WTC11 (cell line): ENCODE results near the gene POLD4. TPM values are rescaled to one million over a fixed set of nuclear protein-coding genes. Genes with fewer than 3 reads are reported as not detected.

Experiments used
- ATAC-seq: fragments of 200-7000 bp; cut with Tn5 transposase; 2 replicates; pipeline ENCODE4 v1.10.0; 2021; ENCODE audit warnings: mild to moderate bottlenecking, moderate library complexity
- CTCF ChIA-PET: fragments of 300-600 bp; sonication (Branson Sonifier 250); formaldehyde crosslinking; loops from one replicate; lab custom pipeline; 2021; ENCODE audit warnings: antibody characterized with exemption; lab: Charles Lee
- POLR2A ChIA-PET: fragments of 350-600 bp; sonication (Branson Sonifier 250); formaldehyde crosslinking; loops from one replicate; lab custom pipeline; 2021; ENCODE audit warnings: antibody characterized with exemption; lab: Charles Lee
- DNase-seq: peaks from one replicate; pipeline ENCODE4 v3.0.0; 2021; ENCODE audit warnings: low spot score
- H3K27ac Mint-ChIP-seq: 2 replicates; pipeline ENCODE4 v1.8.0; 2021; ENCODE audit warnings: mixed read lengths
- H3K27me3 Mint-ChIP-seq: 2 replicates; pipeline ENCODE4 v1.8.0; 2021; ENCODE audit warnings: low read depth, mild to moderate bottlenecking, moderate library complexity, mixed read lengths
- H3K36me3 Mint-ChIP-seq: 2 replicates; pipeline ENCODE4 v1.8.0; 2021; ENCODE audit warnings: mixed read lengths
- H3K4me1 Mint-ChIP-seq: 2 replicates; pipeline ENCODE4 v1.8.0; 2022; ENCODE audit warnings: mixed read lengths
- H3K4me3 Mint-ChIP-seq: 2 replicates; pipeline ENCODE4 v1.8.0; 2021; ENCODE audit warnings: mild to moderate bottlenecking, moderate library complexity, mixed read lengths
- H3K9me3 Mint-ChIP-seq: 2 replicates; pipeline ENCODE4 v1.8.0; 2021; ENCODE audit warnings: mixed read lengths
- CREM ChIP-seq: sonication (generic); formaldehyde crosslinking; IDR thresholded peaks from 2 replicates; pipeline ENCODE4 v1.8.1; 2022; ENCODE audit warnings: mild to moderate bottlenecking, missing genetic modification reagents, moderate library complexity
- FOXP1 ChIP-seq: sonication (generic); formaldehyde crosslinking; IDR thresholded peaks from 2 replicates; pipeline ENCODE4 v1.8.0; 2022; ENCODE audit warnings: missing genetic modification reagents, mild to moderate bottlenecking, moderate library complexity, borderline replicate concordance
- GRHL2 ChIP-seq: fragments of 250-450 bp; sonication (Bioruptor Pico); IDR thresholded peaks from 2 replicates; pipeline ENCODE4 v1.8.0; 2022; ENCODE audit warnings: mild to moderate bottlenecking, moderate library complexity; ENCODE audit not compliant: insufficient replicate concordance, severe bottlenecking
- SMAD4 ChIP-seq: sonication (generic); formaldehyde crosslinking; IDR thresholded peaks from 2 replicates; pipeline ENCODE4 v1.8.0; 2022; ENCODE audit warnings: mild to moderate bottlenecking, missing genetic modification reagents
- TEAD4 ChIP-seq: sonication (generic); formaldehyde crosslinking; IDR thresholded peaks from 2 replicates; pipeline ENCODE4 v1.8.0; 2022; ENCODE audit warnings: mild to moderate bottlenecking, missing genetic modification reagents
- ZNF138 ChIP-seq: sonication (generic); formaldehyde crosslinking; conservative IDR thresholded peaks from 2 replicates; pipeline ENCODE4 v1.8.1; 2022; ENCODE audit warnings: mild to moderate bottlenecking, moderate library complexity, missing genetic modification reagents
- ZNF232 ChIP-seq: sonication (generic); formaldehyde crosslinking; IDR thresholded peaks from 2 replicates; pipeline ENCODE4 v1.8.0; 2022; ENCODE audit warnings: mild to moderate bottlenecking, missing genetic modification reagents
- total RNA-seq: library from RNA; stranded (reverse); gene quantifications from 3 replicates; pipeline ENCODE4 v1.2.3, GENCODE V29; 2021
- TF ChIP-seq, protein P1 (sequence below): sonication (generic); formaldehyde crosslinking; IDR thresholded peaks from 2 replicates; pipeline ENCODE4 v1.8.0; 2022; ENCODE audit warnings: mild to moderate bottlenecking, missing genetic modification reagents
- TF ChIP-seq, protein P2 (sequence below): fragments of 250-450 bp; sonication (Bioruptor Pico); conservative IDR thresholded peaks from 2 replicates; pipeline ENCODE4 v1.9.0; 2021; ENCODE audit warnings: mild to moderate bottlenecking
- TF ChIP-seq, protein P3 (sequence below): fragments of 250-450 bp; sonication (Bioruptor Pico); IDR thresholded peaks from 2 replicates; pipeline ENCODE4 v1.8.0; 2021; ENCODE audit warnings: mild to moderate bottlenecking
- TF ChIP-seq, protein P4 (sequence below): fragments of 250-450 bp; sonication (Bioruptor Pico); IDR thresholded peaks from 2 replicates; pipeline ENCODE4 v1.9.0; 2021; ENCODE audit warnings: mild to moderate bottlenecking, borderline replicate concordance
- TF ChIP-seq, protein P5 (sequence below): sonication (generic); formaldehyde crosslinking; IDR thresholded peaks from 2 replicates; pipeline ENCODE4 v1.8.1; 2023; ENCODE audit warnings: mild to moderate bottlenecking, moderate library complexity, missing genetic modification reagents
- TF ChIP-seq, protein P6 (sequence below): sonication (generic); formaldehyde crosslinking; IDR thresholded peaks from 2 replicates; pipeline ENCODE4 v1.8.0; 2023; ENCODE audit warnings: mild to moderate bottlenecking, missing genetic modification reagents

Gene POLD4
- total RNA-seq, 1 experiment from 2014 or later: 30.3 TPM

DNA sequence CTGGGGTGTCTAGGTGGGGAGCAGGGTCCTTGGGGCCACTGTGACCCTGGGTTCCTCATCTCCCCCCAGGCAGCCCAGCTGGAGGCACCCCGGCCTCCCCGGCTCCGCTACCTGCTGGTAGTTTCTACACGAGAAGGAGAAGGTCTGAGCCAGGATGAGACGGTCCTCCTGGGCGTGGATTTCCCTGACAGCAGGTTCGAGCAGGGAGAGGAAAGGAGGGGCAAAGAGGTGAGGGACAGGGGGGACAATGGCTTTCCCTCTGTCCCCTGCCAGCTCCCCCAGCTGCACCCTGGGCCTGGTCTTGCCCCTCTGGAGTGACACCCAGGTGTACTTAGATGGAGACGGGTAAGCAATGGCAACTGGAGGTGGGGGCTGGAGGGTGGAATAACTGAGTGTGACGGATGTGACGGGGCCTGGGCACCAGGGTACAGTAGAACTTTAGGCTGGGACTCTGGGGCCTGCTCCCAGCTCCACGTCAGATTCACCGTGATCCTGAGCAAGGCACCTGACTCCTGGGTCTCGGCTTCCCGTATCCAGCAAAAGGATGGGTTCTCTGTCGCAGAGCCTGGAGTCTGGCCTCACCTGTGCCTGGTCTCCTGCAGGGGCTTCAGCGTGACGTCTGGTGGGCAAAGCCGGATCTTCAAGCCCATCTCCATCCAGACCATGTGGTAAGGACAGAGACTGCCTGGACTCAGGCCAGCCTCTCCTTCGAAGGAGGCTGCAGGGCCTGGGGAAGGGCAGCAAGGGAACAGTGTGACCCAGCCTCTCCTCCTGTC is 46.4 kb downstream of the POLD4 start:
- DNase-seq: no peak
- no peak for ATAC-seq
- TF ChIP-seq CREM (CRISPR knock-in tag): no peak
- TF ChIP-seq, protein P1, sequence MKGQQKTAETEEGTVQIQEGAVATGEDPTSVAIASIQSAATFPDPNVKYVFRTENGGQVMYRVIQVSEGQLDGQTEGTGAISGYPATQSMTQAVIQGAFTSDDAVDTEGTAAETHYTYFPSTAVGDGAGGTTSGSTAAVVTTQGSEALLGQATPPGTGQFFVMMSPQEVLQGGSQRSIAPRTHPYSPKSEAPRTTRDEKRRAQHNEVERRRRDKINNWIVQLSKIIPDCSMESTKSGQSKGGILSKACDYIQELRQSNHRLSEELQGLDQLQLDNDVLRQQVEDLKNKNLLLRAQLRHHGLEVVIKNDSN: no peak
- TF ChIP-seq, protein P2, sequence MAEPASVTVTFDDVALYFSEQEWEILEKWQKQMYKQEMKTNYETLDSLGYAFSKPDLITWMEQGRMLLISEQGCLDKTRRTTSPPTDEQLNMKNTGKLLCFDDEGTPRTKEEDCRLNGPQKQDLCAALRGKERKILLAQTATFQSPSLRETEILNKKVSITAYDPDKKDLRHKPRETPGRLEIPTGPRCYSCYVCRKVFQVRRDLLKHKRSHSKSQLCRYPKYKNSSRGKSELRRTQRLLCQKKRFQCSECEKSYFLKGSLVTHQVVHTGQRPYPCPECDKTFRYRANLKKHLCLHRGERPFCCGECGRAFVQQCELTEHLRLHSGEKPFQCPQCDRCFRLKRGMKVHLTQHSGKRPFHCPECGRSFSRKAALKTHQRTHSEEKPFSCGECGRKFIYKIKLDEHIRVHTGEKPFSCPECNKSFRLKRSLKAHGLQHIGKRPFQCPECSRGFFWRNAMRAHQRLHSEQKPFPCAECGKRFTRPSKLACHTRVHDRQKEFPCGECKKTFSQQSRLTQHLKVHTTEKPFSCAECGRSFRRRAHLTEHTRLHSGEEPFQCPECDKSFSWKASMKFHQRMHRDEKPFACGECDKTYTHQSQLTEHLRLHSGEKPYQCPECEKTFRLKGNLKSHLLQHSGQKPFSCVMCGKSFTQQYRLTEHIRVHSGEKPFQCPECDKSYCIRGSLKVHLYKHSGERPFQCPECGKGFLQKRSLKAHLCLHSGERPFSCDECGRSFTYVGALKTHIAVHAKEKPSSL (CRISPR knock-in tag): no peak
- Mint-ChIP-seq H3K9me3 (no peaks in the 10 kb centered on the region), H3K27ac (no peak overlapping the region), H3K27me3 (peaks cover 4% of the 10 kb centered on the region; the same call in 1 of the 2 replicates), H3K4me3 (no peak overlapping the region), H3K4me1 (peaks cover 11% of the 10 kb centered on the region), H3K36me3 (peaks cover 2% of the 10 kb centered on the region; the same call in 1 of the 2 replicates)
- CTCF ChIA-PET: interaction anchor here (1.8 kb wide), 1 partner anchor 11 kb away, joined by 8 read pairs; no protein-coding TSS in a partner anchor
- POLR2A ChIA-PET: no interaction called here

DNA sequence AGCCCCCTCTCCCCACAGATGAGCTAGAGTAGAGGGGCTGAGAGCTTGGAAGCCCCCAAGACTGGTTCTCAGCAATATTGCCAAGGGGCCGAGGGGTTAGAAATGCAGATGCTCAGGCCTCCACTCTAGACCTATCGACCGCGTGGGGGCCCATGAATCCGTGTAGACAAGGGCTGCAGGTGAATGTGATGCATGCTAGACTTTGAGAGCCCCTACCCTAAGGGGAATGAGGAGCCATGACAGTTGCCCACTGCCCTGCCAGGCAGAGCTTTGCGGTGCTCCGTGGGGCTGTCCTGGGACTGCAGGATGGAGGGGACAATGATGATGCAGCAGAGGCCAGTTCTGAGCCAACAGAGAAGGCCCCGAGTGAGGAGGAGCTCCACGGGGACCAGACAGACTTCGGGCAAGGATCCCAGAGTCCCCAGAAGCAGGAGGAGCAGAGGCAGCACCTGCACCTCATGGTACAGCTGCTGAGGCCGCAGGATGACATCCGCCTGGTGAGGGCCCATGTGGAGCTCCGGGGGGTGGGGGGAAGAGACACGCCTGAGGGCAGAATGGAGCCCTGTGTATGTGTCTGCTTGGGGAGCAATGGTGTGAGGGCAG is 48.7 kb downstream of the POLD4 start:
- ATAC-seq (no peak), DNase-seq (peak; percentile 10)
- Mint-ChIP-seq H3K27ac (no peak overlapping the region), H3K9me3 (no peaks in the 10 kb centered on the region), H3K36me3 (peaks cover 1% of the 10 kb centered on the region; the same call in 1 of the 2 replicates), H3K27me3 (peaks cover 4% of the 10 kb centered on the region; the same call in 1 of the 2 replicates), H3K4me3 (peak overlapping the region; percentile 58), H3K4me1 (peaks cover 11% of the 10 kb centered on the region)
- ChIA-PET CTCF (interaction anchor here (0.6 to 5.3 kb wide), 9 partner anchors 11 to 689 kb away, joined by 3 to 103 read pairs (median 3); partner anchors contain the start of genes ANKRD13D and GRK2), POLR2A (interaction anchor here (0.5 to 1.2 kb wide), 2 partner anchors 22 to 161 kb away, joined by 3 read pairs; no protein-coding TSS in a partner anchor)
- TF ChIP-seq TEAD4: no peak
- peak; percentile 25; the same call in 1 of the 2 replicates for TF ChIP-seq FOXP1 (CRISPR knock-in tag)

DNA sequence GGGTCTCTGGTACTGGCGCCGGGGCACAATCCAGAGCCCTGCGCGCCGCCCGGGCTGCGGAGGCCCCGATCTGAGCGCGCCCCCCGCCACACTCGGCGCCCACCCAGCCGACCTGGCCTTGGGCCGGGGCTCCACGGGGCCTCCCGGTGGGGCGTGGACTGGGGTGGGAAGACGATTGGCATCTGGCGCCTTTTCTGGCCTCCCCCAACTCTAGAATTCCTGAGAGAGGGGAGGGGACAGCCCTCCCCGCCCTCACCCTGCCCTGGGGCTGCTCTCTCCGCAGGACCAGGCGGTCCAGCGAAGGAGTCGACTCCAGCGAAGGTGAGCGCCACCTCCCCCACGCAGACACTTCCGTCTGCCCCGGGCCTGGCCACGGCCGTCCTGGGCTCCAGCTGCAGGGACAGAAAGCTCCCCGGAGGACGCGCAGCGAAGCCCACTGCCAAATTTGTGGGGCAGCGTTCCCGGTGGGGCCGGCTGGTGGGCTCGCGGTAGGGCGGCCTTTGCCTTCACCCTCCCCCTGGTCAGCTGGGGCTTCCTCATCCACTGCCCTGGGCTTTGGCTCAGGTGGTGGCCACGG is 49.4 kb downstream of the POLD4 start:
- CTCF ChIA-PET: interaction anchor here (0.6 to 5.3 kb wide), 19 partner anchors 12 to 325 kb away, joined by 3 to 103 read pairs (median 7); partner anchors contain the start of genes ANKRD13D, GRK2, KDM2A and NUDT8
- H3K4me1 Mint-ChIP-seq: peaks cover 11% of the 10 kb centered on the region
- H3K4me3 Mint-ChIP-seq: peak overlapping the region; percentile 58
- DNase-seq (peak; percentile 38), ATAC-seq (peak; percentile 23)
- H3K27ac Mint-ChIP-seq: no peak overlapping the region
- POLR2A ChIA-PET: interaction anchor here (0.5 to 1.6 kb wide), 7 partner anchors 10 to 758 kb away, joined by 3 to 24 read pairs (median 3); partner anchors contain the start of genes ANKRD13D and ZDHHC24
- no peaks in the 10 kb centered on the region for H3K9me3 Mint-ChIP-seq
- peaks cover 2% of the 10 kb centered on the region; the same call in 1 of the 2 replicates for H3K36me3 Mint-ChIP-seq
- peaks cover 4% of the 10 kb centered on the region; the same call in 1 of the 2 replicates for H3K27me3 Mint-ChIP-seq
- TF ChIP-seq SMAD4 (CRISPR knock-in tag) (no peak), ZNF138 (no peak), GRHL2 (CRISPR knock-in tag) (no peak), ZNF232 (CRISPR knock-in tag) (no peak)
- TF ChIP-seq, protein P3, sequence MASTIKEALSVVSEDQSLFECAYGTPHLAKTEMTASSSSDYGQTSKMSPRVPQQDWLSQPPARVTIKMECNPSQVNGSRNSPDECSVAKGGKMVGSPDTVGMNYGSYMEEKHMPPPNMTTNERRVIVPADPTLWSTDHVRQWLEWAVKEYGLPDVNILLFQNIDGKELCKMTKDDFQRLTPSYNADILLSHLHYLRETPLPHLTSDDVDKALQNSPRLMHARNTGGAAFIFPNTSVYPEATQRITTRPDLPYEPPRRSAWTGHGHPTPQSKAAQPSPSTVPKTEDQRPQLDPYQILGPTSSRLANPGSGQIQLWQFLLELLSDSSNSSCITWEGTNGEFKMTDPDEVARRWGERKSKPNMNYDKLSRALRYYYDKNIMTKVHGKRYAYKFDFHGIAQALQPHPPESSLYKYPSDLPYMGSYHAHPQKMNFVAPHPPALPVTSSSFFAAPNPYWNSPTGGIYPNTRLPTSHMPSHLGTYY (CRISPR knock-in tag): no peak
- TF ChIP-seq, protein P4, sequence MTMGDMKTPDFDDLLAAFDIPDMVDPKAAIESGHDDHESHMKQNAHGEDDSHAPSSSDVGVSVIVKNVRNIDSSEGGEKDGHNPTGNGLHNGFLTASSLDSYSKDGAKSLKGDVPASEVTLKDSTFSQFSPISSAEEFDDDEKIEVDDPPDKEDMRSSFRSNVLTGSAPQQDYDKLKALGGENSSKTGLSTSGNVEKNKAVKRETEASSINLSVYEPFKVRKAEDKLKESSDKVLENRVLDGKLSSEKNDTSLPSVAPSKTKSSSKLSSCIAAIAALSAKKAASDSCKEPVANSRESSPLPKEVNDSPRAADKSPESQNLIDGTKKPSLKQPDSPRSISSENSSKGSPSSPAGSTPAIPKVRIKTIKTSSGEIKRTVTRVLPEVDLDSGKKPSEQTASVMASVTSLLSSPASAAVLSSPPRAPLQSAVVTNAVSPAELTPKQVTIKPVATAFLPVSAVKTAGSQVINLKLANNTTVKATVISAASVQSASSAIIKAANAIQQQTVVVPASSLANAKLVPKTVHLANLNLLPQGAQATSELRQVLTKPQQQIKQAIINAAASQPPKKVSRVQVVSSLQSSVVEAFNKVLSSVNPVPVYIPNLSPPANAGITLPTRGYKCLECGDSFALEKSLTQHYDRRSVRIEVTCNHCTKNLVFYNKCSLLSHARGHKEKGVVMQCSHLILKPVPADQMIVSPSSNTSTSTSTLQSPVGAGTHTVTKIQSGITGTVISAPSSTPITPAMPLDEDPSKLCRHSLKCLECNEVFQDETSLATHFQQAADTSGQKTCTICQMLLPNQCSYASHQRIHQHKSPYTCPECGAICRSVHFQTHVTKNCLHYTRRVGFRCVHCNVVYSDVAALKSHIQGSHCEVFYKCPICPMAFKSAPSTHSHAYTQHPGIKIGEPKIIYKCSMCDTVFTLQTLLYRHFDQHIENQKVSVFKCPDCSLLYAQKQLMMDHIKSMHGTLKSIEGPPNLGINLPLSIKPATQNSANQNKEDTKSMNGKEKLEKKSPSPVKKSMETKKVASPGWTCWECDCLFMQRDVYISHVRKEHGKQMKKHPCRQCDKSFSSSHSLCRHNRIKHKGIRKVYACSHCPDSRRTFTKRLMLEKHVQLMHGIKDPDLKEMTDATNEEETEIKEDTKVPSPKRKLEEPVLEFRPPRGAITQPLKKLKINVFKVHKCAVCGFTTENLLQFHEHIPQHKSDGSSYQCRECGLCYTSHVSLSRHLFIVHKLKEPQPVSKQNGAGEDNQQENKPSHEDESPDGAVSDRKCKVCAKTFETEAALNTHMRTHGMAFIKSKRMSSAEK: no peak
- TF ChIP-seq, protein P5, sequence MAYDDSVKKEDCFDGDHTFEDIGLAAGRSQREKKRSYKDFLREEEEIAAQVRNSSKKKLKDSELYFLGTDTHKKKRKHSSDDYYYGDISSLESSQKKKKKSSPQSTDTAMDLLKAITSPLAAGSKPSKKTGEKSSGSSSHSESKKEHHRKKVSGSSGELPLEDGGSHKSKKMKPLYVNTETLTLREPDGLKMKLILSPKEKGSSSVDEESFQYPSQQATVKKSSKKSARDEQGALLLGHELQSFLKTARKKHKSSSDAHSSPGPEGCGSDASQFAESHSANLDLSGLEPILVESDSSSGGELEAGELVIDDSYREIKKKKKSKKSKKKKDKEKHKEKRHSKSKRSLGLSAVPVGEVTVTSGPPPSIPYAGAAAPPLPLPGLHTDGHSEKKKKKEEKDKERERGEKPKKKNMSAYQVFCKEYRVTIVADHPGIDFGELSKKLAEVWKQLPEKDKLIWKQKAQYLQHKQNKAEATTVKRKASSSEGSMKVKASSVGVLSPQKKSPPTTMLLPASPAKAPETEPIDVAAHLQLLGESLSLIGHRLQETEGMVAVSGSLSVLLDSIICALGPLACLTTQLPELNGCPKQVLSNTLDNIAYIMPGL: peak; percentile 16
- TF ChIP-seq, protein P6, sequence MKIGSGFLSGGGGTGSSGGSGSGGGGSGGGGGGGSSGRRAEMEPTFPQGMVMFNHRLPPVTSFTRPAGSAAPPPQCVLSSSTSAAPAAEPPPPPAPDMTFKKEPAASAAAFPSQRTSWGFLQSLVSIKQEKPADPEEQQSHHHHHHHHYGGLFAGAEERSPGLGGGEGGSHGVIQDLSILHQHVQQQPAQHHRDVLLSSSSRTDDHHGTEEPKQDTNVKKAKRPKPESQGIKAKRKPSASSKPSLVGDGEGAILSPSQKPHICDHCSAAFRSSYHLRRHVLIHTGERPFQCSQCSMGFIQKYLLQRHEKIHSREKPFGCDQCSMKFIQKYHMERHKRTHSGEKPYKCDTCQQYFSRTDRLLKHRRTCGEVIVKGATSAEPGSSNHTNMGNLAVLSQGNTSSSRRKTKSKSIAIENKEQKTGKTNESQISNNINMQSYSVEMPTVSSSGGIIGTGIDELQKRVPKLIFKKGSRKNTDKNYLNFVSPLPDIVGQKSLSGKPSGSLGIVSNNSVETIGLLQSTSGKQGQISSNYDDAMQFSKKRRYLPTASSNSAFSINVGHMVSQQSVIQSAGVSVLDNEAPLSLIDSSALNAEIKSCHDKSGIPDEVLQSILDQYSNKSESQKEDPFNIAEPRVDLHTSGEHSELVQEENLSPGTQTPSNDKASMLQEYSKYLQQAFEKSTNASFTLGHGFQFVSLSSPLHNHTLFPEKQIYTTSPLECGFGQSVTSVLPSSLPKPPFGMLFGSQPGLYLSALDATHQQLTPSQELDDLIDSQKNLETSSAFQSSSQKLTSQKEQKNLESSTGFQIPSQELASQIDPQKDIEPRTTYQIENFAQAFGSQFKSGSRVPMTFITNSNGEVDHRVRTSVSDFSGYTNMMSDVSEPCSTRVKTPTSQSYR (CRISPR knock-in tag): 0 out of 2 replicates have a peak, but pooled peaks have one; percentile 29
